Lung (tissue), 12 donors: ENCODE results near the gene PRKCA. TPM values are rescaled to one million over a fixed set of nuclear protein-coding genes. Genes with fewer than 3 reads are reported as not detected.

Source experiments
- ATAC-seq: fragments of 200-7000 bp; cut with Tn5 transposase; one replicate; pipeline ENCODE4 v1.9.1; 2020; ENCODE audit warnings: moderate number of reproducible peaks; ENCODE audit not compliant: insufficient read depth, low FRiP score
- DNase-seq, 3 donors: peaks; one replicate each; pipeline ENCODE4 v3.0.0-alpha.2; 2013 to 2017
- H3K27ac ChIP-seq, 2 donors: one replicate each; pipeline ENCODE4 v1.5.1; 2013; ENCODE audit warnings: mild to moderate bottlenecking in 2 of 2, moderate library complexity in 2 of 2, control low read depth in 1 of 2, inconsistent platforms in 1 of 2, low read depth in 1 of 2, low read length in 1 of 2
- H3K27me3 ChIP-seq, 3 donors: one replicate each; pipeline ENCODE4 v1.5.1; 2013; ENCODE audit warnings: low read length in 2 of 3; ENCODE audit not compliant: control insufficient read depth in 3 of 3, insufficient read depth in 3 of 3
- H3K36me3 ChIP-seq, 4 donors: one replicate each; pipeline ENCODE4 v1.5.1; 2013; ENCODE audit warnings: low read length in 4 of 4, mild to moderate bottlenecking in 1 of 4, moderate library complexity in 1 of 4; ENCODE audit not compliant: control insufficient read depth in 4 of 4, insufficient read depth in 4 of 4
- H3K4me1 ChIP-seq, 5 donors: one replicate each; pipeline ENCODE4 v1.5.1; 2013; ENCODE audit warnings: low read length in 5 of 5, mild to moderate bottlenecking in 2 of 5, moderate library complexity in 1 of 5; ENCODE audit not compliant: control insufficient read depth in 5 of 5, insufficient read depth in 5 of 5
- H3K4me3 ChIP-seq: one replicate; pipeline ENCODE4 v1.5.1; 2013; ENCODE audit warnings: mild to moderate bottlenecking, control low read depth, moderate library complexity
- H3K9ac ChIP-seq, 2 donors: one replicate each; pipeline ENCODE4 v1.5.1; 2013; ENCODE audit warnings: low read length in 2 of 2, control low read depth in 1 of 2; ENCODE audit not compliant: insufficient read depth in 1 of 2
- H3K9me3 ChIP-seq, 4 donors: one replicate each; pipeline ENCODE4 v1.5.1; 2013; ENCODE audit warnings: low read length in 3 of 4, mild to moderate bottlenecking in 1 of 4, moderate library complexity in 1 of 4; ENCODE audit not compliant: control insufficient read depth in 4 of 4, insufficient read depth in 3 of 4
- CTCF ChIP-seq: IDR thresholded peaks from 2 replicates; pipeline ENCODE4 v1.5.1; 2012; ENCODE audit warnings: mild to moderate bottlenecking; ENCODE audit errors: control extremely low read depth, extremely low read depth
- WGBS, 2 donors: extraction: QIAGEN DNeasy Blood & Tissue Kit; methylation state at CpG; one replicate each; pipeline ENCODE4 v1.1.7; 2013; 5-methylcytosine and 5-hydroxymethylcytosine counted together
- polyA plus RNA-seq, 2 donors: library from polyadenylated mRNA; stranded (reverse); fragments of 200-250 nt; gene quantifications; one replicate each; pipeline ENCODE4 v1.2.1, GENCODE V29; 2013
- total RNA-seq, 2 donors: library from RNA; depleted of rRNA in 1 of 2; stranded (reverse); fragments of >200 nt in 1 of 2; gene quantifications; one replicate each; pipeline ENCODE4 v1.2.1, GENCODE V29; 2014 to 2021
- donor health status: control.
- donor health status: control.
- donor health status: Bipolar disorder and iron deficiency.
- donor health status: healthy.
- donor health status: DM: yes; HTN: yes; CAD: no.

PRKCA gene
- total and polyA plus RNA-seq, 4 donors = 3.4 to 34.8 (median 13.8) TPM

- no peak for TF ChIP-seq CTCF
- Histone ChIP-seq H3K9ac (no peak overlapping the region), H3K27me3 (no peaks in the 10 kb centered on the region), H3K4me1 (peaks cover 0 to 18% (median 5%) of the 10 kb centered on the region in 5 donors), H3K27ac (no peak overlapping the region), H3K9me3 (peaks cover 0 to 4% (median under 1%) of the 10 kb centered on the region in 4 donors), H3K36me3 (no peaks in the 10 kb centered on the region), H3K4me3 (no peak overlapping the region)
- ATAC-seq (no peak), DNase-seq (no peak)
- WGBS, 2 donors = 80 to 87% methylated on average over 11 of the region's 11 CpGs
Measured at GRCh38 chr17:66679631-66680517, 377.5 kb downstream of the PRKCA start.

- H3K9ac ChIP-seq = no peak overlapping the region
- no peaks in the 10 kb centered on the region for H3K36me3 ChIP-seq
- no peak for TF ChIP-seq CTCF
- no peaks in the 10 kb centered on the region for H3K27me3 ChIP-seq
- ATAC-seq = no peak
- H3K4me1 ChIP-seq = peaks cover 0 to 18% (median 5%) of the 10 kb centered on the region in 5 donors
- no peak overlapping the region for H3K4me3 ChIP-seq
- H3K9me3 ChIP-seq = peaks cover 0 to 4% (median under 1%) of the 10 kb centered on the region in 4 donors
- H3K27ac ChIP-seq = no peak overlapping the region
- WGBS, 2 donors = 73 to 82% methylated on average over 5 of the region's 5 CpGs
- DNase-seq = peak; percentile 73 to 92 (median 87)
Measured at GRCh38 chr17:66682283-66682682, 379.9 kb downstream of the PRKCA start.

GRCh38 chr17:66684261-66684660, 381.8 kb downstream of the PRKCA start:
- Histone ChIP-seq H3K4me3 (no peak overlapping the region), H3K9ac (no peak overlapping the region), H3K27ac (no peak overlapping the region), H3K27me3 (peaks cover 0 to 2% (median 0%) of the 10 kb centered on the region in 3 donors), H3K36me3 (peaks cover 0 to 10% (median 7%) of the 10 kb centered on the region in 4 donors), H3K4me1 (peaks cover 0 to 18% (median 5%) of the 10 kb centered on the region in 5 donors), H3K9me3 (no peaks in the 10 kb centered on the region)
- 91 to 94% methylated on average over 2 of the region's 2 CpGs for WGBS, 2 donors
- ATAC-seq = no peak
- TF ChIP-seq CTCF = no peak
- DNase-seq = no peak
